Measurements from ENCODE around the gene VSIG8. TPM values are rescaled to one million over a fixed set of nuclear protein-coding genes. Genes with fewer than 3 reads are reported as not detected.

The VSIG8 gene
- total and polyA plus RNA-seq, 9 of the 15 experiments (the other 6 are each of a cell fraction or from before 2014, with no cell fraction given): not detected

DNA sequence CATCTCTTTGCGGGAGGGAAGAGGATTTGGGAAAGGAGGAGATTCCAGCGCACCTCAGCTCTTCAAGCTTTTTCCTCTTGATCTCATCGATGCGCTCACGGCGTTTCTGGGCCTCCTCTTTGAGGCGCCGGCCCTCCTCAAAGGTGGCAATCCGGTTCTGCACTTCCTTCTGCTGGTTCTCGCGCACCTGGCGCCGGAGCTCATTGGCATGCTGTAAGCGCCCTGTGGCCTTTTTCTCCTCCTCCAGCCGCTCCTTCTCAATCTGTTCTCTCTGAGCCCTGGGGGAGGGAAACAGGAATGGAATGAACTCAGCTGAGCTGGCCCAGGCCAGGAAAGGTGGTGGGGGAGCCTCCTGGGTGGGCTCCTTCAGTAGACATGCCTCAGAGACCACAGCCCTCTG, 10.4 kb upstream of the VSIG8 start:
- Histone ChIP-seq H3K9me1 (ENCODE audit: control insufficient read depth, insufficient read depth, low read length) (peaks cover 3% of the 10 kb centered on the region), H3K36me3 (ENCODE audit: control insufficient read depth, insufficient read depth, low read length) (no peaks in the 10 kb centered on the region), H3K9me3 (replicated peaks; ENCODE audit: control insufficient read depth, insufficient read depth, low read depth, low read length) (no peaks in the 10 kb centered on the region; the same call in 1 of the 2 replicates), H3K4me2 (ENCODE audit: insufficient read depth, low read length) (no peak overlapping the region), H3K27me3 (ENCODE audit: control insufficient read depth in 2 of 2, insufficient read depth in 2 of 2, low read length in 2 of 2) (peaks cover 0 to 21% of the 10 kb centered on the region in 2 experiments; a peak in 2 of 5 replicates), H2AFZ (ENCODE audit: low read depth, low read length) (no peak overlapping the region), H3K4me3 (no peak overlapping the region), H4K20me1 (replicated peaks; ENCODE audit: control insufficient read depth, insufficient read depth, low read length) (no peaks in the 10 kb centered on the region; the same call in 1 of the 2 replicates), H3K9ac (ENCODE audit: insufficient read depth in 1 of 2, low read depth in 2 of 2, low read length in 2 of 2) (0 out of 4 replicates have a peak overlapping the region, but pooled peaks of 1 of the 2 experiments have one; percentile 36), H3K79me2 (ENCODE audit: control insufficient read depth, insufficient read depth, low read length) (no peaks in the 10 kb centered on the region), H3K27ac (ENCODE audit: extremely low read depth, low read depth, low read length) (no peak overlapping the region), H3K4me1 (replicated peaks in 1 of 2; ENCODE audit: control insufficient read depth in 2 of 2, insufficient read depth in 2 of 2, low read length in 2 of 2) (peaks cover 8 to 16% of the 10 kb centered on the region in 2 experiments)
- no peak for TF ChIP-seq KAT2B (IDR thresholded peaks at IDR 0.05; ENCODE audit: low read depth, low read length)
- no peak for TF ChIP-seq ZNF740 (CRISPR knock-in tag; IDR thresholded peaks at IDR 0.05)
- TF ChIP-seq ZNF740 (tag; IDR thresholded peaks at IDR 0.05): no peak
- TF ChIP-seq MAFF (IDR thresholded peaks at IDR 0.05; ENCODE audit: low read length): no peak
- no peak for TF ChIP-seq DDX20 (tag; IDR thresholded peaks at IDR 0.05; ENCODE audit: low read depth)
- TF ChIP-seq, protein P1, sequence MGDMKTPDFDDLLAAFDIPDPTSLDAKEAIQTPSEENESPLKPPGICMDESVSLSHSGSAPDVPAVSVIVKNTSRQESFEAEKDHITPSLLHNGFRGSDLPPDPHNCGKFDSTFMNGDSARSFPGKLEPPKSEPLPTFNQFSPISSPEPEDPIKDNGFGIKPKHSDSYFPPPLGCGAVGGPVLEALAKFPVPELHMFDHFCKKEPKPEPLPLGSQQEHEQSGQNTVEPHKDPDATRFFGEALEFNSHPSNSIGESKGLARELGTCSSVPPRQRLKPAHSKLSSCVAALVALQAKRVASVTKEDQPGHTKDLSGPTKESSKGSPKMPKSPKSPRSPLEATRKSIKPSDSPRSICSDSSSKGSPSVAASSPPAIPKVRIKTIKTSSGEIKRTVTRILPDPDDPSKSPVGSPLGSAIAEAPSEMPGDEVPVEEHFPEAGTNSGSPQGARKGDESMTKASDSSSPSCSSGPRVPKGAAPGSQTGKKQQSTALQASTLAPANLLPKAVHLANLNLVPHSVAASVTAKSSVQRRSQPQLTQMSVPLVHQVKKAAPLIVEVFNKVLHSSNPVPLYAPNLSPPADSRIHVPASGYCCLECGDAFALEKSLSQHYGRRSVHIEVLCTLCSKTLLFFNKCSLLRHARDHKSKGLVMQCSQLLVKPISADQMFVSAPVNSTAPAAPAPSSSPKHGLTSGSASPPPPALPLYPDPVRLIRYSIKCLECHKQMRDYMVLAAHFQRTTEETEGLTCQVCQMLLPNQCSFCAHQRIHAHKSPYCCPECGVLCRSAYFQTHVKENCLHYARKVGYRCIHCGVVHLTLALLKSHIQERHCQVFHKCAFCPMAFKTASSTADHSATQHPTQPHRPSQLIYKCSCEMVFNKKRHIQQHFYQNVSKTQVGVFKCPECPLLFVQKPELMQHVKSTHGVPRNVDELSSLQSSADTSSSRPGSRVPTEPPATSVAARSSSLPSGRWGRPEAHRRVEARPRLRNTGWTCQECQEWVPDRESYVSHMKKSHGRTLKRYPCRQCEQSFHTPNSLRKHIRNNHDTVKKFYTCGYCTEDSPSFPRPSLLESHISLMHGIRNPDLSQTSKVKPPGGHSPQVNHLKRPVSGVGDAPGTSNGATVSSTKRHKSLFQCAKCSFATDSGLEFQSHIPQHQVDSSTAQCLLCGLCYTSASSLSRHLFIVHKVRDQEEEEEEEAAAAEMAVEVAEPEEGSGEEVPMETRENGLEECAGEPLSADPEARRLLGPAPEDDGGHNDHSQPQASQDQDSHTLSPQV (IDR thresholded peaks at IDR 0.05): no peak
- no peak for TF ChIP-seq TCFL5 (CRISPR knock-in tag; conservative IDR thresholded peaks at IDR 0.05)
- TF ChIP-seq ZNF639 (CRISPR knock-in tag; conservative IDR thresholded peaks at IDR 0.05 in 1 of 2, IDR thresholded peaks at IDR 0.05 in 1 of 2): no peak
- no peak for TF ChIP-seq ZSCAN32 (CRISPR knock-in tag; IDR thresholded peaks at IDR 0.05)
- ChIA-PET CTCF (ENCODE audit: low intra/inter-chr PET ratio) (no interaction called here), POLR2A (interaction anchor here (1.7 kb wide), 1 partner anchor 44 kb away, joined by 6 read pairs; no protein-coding TSS in a partner anchor)
- DNase-seq (ENCODE audit: extremely low read depth in 1 of 4, low spot score in 3 of 4) (no peak), FAIRE-seq (no peak), ATAC-seq (no peak)
- 34% methylated on average over 12 of the region's 15 CpGs for WGBS (ENCODE audit: insufficient coverage, low coverage, missing lambda C conversion rate)
- BruUV-seq (replicated peaks): no TSS peak
- in situ Hi-C loops (cut with MboI) (no loop called here), intact Hi-C loops (cut with micrococcal nuclease) (no loop called here)

All from K562 (cell line).